Left colon (tissue), 2 donors: ENCODE results near the gene PLAAT5. TPM values are rescaled to one million over a fixed set of nuclear protein-coding genes. Genes with fewer than 3 reads are reported as not detected.

Source experiments
- ATAC-seq: fragments of 200-7000 bp; cut with Tn5 transposase; one replicate; pipeline ENCODE4 v1.9.1; 2020; ENCODE audit warnings: mild to moderate bottlenecking, moderate library complexity
- DNase-seq, 2 donors: peaks; one replicate each; pipeline ENCODE4 v3.0.0-alpha.2; 2020
- intact Hi-C, 2 donors: fragments of 100-400 bp; cut with DNase I in 1 of 2; cut with micrococcal nuclease in 1 of 2; formaldehyde crosslinking; loops; one replicate each; pipeline versions ENCODE4 v1.11.2 to v1.14.0; 2022; cut with DNase I, micrococcal nuclease
- total RNA-seq, 2 donors: library from RNA; stranded (reverse); fragmentation: NEBNext Ultra II Directional; extraction: Animal tissue kit (Norgen Biotek cat#: 25700); gene quantifications; one replicate each; pipeline ENCODE4 v1.2.1, GENCODE V29; 2021
- donor health status: DM: no; HTN: no; CAD: no.
- donor health status: DM: yes; HTN: yes; CAD: no.

Gene PLAAT5
- total RNA-seq, 2 donors from 2014 or later = 0.21 to 1.1 TPM

DNA sequence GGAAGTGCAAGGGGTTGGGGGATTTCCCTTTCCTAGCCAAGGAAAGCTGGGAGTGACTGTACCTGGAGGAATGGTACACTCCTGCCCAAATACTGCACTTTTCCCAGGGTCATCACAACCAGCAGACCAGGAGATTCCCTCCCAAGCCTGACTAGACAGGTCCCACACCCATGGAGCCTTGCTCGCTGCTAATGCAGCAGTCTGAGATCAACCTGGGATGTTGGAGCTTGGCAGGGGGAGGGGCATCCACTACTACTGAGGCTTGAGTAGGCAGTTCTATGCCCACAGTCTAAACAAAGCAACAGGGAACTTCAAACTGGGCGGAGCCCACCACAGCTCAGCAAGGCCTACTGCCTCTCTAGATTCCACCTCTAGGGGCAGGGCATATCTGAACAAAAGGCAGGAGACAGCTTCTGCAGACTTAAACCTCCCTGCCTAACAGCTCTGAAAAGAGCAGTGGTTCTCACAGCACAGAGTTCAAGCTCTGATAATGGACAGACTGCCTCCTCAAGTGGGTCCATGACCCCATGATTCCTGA lies 62.9 kb downstream of the PLAAT5 start:
- ATAC-seq = peak; percentile 35
- intact Hi-C loops = no loop called here
- peak in 1 of 2 donors; percentile 7 for DNase-seq

DNA sequence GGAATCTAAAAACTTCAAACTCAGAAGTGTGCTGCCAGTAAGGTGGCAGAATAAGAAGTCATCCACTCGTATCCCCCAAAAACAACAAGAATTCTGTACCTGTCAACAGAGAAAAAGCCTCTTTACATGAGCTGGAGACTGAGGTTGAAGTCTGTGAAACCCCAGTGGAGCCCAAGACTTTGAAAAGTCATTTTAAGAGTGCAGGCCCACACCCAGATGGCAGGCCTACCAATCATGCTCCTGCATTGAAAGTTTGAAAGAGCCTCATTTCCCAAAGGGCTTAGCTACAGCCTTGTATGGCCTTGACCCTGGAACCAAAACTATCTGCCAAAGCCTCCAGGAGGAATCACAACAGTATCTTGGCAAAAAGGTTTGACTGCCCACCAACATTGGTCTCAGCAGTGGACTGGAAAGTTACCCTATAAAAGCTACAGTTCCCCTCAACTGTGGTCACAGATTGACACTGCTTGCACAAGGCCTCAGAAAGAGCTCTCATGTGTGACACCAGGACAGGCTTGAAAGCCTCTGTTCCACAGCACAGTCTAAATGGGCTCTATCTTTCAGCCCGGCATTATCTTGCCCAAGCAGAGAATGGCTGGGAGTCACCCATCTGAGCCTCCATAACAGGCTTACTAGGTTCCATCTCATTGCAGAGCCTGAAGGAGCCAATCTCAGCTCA lies 73.7 kb downstream of the PLAAT5 start:
- ATAC-seq (no peak), DNase-seq (no peak)
- intact Hi-C loops = no loop called here

Other genes with a start within 250 kb of the PLAAT5 start
- gene SLC22A25, start 247.6 kb downstream of the PLAAT5 start, total RNA-seq = not detected
- not detected for gene SLC22A9, start 121.4 kb downstream of the PLAAT5 start, total RNA-seq
- under 1 TPM; 0.18 to 0.36 TPM for gene LGALS12, start 14.9 kb upstream of the PLAAT5 start, total RNA-seq
- 10 to 100 TPM; 43.9 to 51.4 TPM for gene PLAAT4, start 45.6 kb upstream of the PLAAT5 start, total RNA-seq
- gene PLAAT2, start 72.2 kb upstream of the PLAAT5 start, total RNA-seq = 10 to 100 TPM in 1 of 2 donors, 1 to 10 TPM in 1; 3.8 to 53.6 TPM
- gene PLAAT3, start 123.3 kb upstream of the PLAAT5 start, total RNA-seq = 1 to 10 TPM; 5.9 to 6.6 TPM
- 10 to 100 TPM; 54.5 to 56.6 TPM for gene ATL3, start 180.2 kb upstream of the PLAAT5 start, total RNA-seq
- gene RTN3, start 190.3 kb upstream of the PLAAT5 start, total RNA-seq = 100 to 1,000 TPM; 121 to 124 TPM